ENCODE data around the gene FAAP20.

FAAP20 gene

GRCh38 chr1:2209400-2210083 lies 15.0 kb upstream of the FAAP20 start:
- H3K4me3 ChIP-seq (ENCODE audit: low read depth, low read length) = no peak overlapping the region
- no peak for DNase-seq (ENCODE audit: low read depth)
- TF ChIP-seq, protein P1, sequence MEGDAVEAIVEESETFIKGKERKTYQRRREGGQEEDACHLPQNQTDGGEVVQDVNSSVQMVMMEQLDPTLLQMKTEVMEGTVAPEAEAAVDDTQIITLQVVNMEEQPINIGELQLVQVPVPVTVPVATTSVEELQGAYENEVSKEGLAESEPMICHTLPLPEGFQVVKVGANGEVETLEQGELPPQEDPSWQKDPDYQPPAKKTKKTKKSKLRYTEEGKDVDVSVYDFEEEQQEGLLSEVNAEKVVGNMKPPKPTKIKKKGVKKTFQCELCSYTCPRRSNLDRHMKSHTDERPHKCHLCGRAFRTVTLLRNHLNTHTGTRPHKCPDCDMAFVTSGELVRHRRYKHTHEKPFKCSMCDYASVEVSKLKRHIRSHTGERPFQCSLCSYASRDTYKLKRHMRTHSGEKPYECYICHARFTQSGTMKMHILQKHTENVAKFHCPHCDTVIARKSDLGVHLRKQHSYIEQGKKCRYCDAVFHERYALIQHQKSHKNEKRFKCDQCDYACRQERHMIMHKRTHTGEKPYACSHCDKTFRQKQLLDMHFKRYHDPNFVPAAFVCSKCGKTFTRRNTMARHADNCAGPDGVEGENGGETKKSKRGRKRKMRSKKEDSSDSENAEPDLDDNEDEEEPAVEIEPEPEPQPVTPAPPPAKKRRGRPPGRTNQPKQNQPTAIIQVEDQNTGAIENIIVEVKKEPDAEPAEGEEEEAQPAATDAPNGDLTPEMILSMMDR (IDR thresholded peaks at IDR 0.05; ENCODE audit: low read depth, low read length, missing control alignments) = no peak

GRCh38 chr1:2208309-2209239 lies 14.0 kb upstream of the FAAP20 start:
- H3K4me3 ChIP-seq (ENCODE audit: low read depth, low read length) = no peak overlapping the region
- DNase-seq (ENCODE audit: low read depth) = no peak

DNA sequence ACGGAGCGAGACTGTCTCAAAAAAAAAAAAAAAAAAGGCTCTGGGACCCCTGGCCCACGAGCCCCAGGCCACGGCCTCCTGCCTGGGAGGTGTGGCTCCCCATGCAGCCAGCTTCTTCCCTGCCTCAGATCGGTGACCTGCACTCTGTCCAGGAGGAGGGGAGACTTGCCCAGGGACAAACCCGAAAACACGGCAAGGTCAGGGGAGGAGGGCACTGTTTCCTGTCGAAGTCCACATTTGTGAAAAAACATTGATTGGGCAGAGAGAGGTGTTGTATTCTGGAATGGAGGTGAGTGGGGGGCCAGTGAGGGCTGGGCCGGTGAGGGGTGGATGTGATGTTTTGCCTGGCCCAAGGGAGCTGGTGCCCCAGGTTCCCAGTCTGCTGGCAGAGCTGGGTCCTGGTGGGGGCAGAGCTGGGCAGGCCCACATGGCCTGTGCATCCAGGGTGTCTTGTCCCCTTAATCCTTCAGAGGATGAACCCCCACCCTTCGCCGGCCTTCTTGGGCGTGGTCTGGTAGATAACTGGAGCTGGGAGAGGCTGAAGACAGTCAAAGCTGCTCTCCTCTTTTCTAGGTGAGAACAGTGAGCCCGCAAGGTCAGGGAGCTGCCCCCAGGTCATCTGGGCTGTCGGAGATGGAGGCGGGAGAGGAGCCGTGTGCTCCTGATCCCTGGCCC lies 12.4 kb upstream of the FAAP20 start:
- no peak overlapping the region for H3K4me3 ChIP-seq (ENCODE audit: low read depth, low read length)
- DNase-seq (ENCODE audit: low read depth) = no peak
- TF ChIP-seq, protein P1 (IDR thresholded peaks at IDR 0.05; ENCODE audit: low read depth, low read length, missing control alignments) = no peak

More at GRCh38 chr1:2208309-2209239, 14.0 kb upstream of the FAAP20 start:
- TF ChIP-seq, protein P1 (IDR thresholded peaks at IDR 0.05; ENCODE audit: low read depth, low read length, missing control alignments) = no peak

DNA sequence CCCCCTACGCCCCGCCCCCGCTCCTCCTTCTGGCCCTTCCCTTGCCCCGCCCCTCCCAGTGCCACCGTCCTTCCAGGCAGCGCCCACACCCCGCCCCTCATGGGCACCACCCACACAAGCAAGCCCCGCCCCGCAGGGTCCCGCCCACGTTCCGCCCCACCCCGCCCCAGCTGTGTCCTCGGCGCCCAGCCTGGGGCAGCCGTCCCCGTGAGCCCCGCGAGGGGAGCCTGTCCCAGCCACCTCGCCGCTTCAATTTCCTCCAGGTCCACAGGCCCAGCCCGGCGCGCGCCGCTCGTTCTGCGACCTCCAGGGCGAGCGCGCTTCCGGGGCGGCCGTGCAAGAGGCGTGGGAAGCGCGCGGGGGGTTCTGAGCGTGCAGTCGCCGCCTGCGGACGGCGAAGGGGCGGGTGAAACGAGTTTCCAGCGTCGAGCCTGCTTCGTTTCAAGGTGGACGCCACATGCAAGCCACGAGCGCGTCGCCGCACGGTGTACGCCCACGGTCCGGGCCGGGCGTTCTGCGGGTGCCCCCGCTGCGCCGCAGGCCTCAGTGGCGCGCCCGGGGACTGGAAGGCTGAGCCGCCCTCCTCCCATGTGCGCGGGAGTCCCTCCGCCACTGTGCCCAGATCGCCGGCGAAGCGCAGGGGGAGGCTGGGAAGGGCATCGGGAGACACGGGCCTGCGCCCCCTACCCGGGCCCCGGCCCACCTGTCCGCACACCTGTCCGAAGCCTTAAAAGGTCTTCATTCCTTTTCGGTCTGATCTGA lies 10.8 kb upstream of the FAAP20 start:
- TF ChIP-seq, protein P1 (IDR thresholded peaks at IDR 0.05; ENCODE audit: low read depth, low read length, missing control alignments) = no peak
- H3K4me3 ChIP-seq (ENCODE audit: low read depth, low read length) = peak overlapping the region; percentile 55
- DNase-seq (ENCODE audit: low read depth) = peak; percentile 60

DNA sequence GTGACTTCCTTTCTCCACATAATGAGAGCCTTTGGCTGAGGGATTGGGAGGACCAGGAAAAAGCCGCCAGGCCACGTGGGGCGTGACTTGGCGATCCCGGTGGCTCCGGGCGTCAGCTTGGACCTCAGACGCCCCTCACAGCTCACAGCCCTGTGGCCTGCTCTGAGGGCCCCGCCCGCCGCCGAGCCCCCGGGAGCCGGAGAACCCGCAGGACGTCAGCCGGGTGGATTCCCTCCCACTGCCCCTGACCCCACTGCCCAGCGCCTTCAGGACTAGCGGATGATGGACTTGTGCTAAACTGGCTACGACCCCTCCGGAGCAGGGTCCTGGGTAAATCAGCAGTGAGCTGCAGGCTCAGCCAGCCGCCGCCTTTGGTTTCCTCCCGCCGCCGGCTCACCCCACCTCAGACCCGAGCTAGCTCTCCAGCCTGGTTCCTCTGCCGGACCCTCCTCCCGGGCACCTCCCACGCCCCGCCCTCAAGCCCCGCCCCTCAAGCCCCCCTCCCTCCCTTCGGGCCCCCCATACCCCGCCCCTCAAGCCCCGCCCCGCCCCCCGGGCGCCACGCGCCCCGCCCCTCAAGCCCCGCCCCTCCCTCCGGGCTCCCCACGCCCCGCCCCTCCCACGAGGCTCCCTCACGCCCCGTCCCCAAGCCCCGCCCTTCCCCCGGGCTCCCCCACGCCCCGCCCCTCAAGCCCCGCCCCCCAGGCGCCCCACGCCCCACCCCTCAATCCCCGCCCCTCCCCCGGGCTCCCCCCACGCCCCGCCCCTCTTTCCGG lies 10.0 kb upstream of the FAAP20 start:
- TF ChIP-seq, protein P1 (IDR thresholded peaks at IDR 0.05; ENCODE audit: low read depth, low read length, missing control alignments) = no peak
- H3K4me3 ChIP-seq (ENCODE audit: low read depth, low read length) = peak overlapping the region; percentile 36; the same call in 1 of the 2 replicates
- no peak for DNase-seq (ENCODE audit: low read depth)

All from GM12864 (cell line).